Stimulated activated CD8-positive, alpha-beta memory T cell treated with anti-CD3 and anti-CD28 coated beads, Interleukin-4, amount 100 ng/mL, for 24 hours (primary cell): Measurements from ENCODE around the gene C1QL4.
A peak's percentile ranks its signal among the peaks of the same experiment; 100 is the strongest.
"Not testable (repeated sequence)": the region's sequence is repeated elsewhere in the genome, so short reads cannot be mapped to it uniquely, and the experiment has no call there.

Experiments
- DNase-seq: peaks from one replicate; pipeline ENCODE4 v3.0.0-alpha.2; 2020; ENCODE audit warnings: low read depth

Gene C1QL4

GRCh38 chr12:49336645-49337584, at the start of gene C1QL4:
Gene C1QL4, minus strand, starts transcription at chr12:49337188. Its CDS starts 711 bp downstream, at chr12:49336477.
- DNase-seq, result peak; percentile 80

- DNase-seq, result not testable (repeated sequence)
Measured at GRCh38 chr12:49380184-49380583, 43.2 kb upstream of the C1QL4 start.

- no peak for DNase-seq
Measured at GRCh38 chr12:49377386-49377785, 40.4 kb upstream of the C1QL4 start.

GRCh38 chr12:49375406-49375805, 38.4 kb upstream of the C1QL4 start:
- DNase-seq, result no peak

GRCh38 chr12:49370539-49370938, 33.6 kb upstream of the C1QL4 start:
- no peak for DNase-seq

GRCh38 chr12:49369411-49370145, 32.6 kb upstream of the C1QL4 start:
- DNase-seq, result no peak

- DNase-seq, result no peak
Measured at GRCh38 chr12:49368240-49368600, 31.2 kb upstream of the C1QL4 start.

- no peak for DNase-seq
Measured at GRCh38 chr12:49367381-49368239, 30.6 kb upstream of the C1QL4 start, which contains the start of gene SPATS2. Gene SPATS2, plus strand, starts transcription at chr12:49367462. Its CDS starts 93,551 bp downstream, at chr12:49461013.

- peak; percentile 81 for DNase-seq
Measured at GRCh38 chr12:49366652-49367380, 29.8 kb upstream of the C1QL4 start.

- no peak for DNase-seq
Measured at GRCh38 chr12:49366096-49366651, 29.2 kb upstream of the C1QL4 start.

- DNase-seq, result no peak
Measured at GRCh38 chr12:49365542-49365941, 28.6 kb upstream of the C1QL4 start.

- DNase-seq, result no peak
Measured at GRCh38 chr12:49364989-49365388, 28.0 kb upstream of the C1QL4 start.

- DNase-seq, result no peak
Measured at GRCh38 chr12:49362077-49362476, 25.1 kb upstream of the C1QL4 start.

GRCh38 chr12:49359671-49360070, 22.7 kb upstream of the C1QL4 start:
- no peak for DNase-seq

- DNase-seq, result no peak
Measured at GRCh38 chr12:49358483-49359141, 21.6 kb upstream of the C1QL4 start.

GRCh38 chr12:49357103-49357678, 20.2 kb upstream of the C1QL4 start:
- DNase-seq, result no peak

GRCh38 chr12:49355913-49356312, 18.9 kb upstream of the C1QL4 start:
- no peak for DNase-seq

- no peak for DNase-seq
Measured at GRCh38 chr12:49352351-49352750, 15.4 kb upstream of the C1QL4 start.

GRCh38 chr12:49349266-49349665, 12.3 kb upstream of the C1QL4 start:
- DNase-seq, result no peak

GRCh38 chr12:49348781-49349180, 11.8 kb upstream of the C1QL4 start:
- DNase-seq, result no peak
